Astrocyte of the cerebellum (primary cell): Measurements from ENCODE around the gene MTRFR.

Source experiments
- DNase-seq: peaks from one replicate; pipeline ENCODE4 v3.0.0-alpha.2; 2011; ENCODE audit warnings: low read depth
- H3K4me3 ChIP-seq: 2 replicates; pipeline ENCODE4 v1.5.1; 2011; ENCODE audit warnings: mild to moderate bottlenecking, low read depth, low read length, moderate library complexity
- CTCF ChIP-seq: IDR thresholded peaks from 2 replicates; pipeline ENCODE4 v1.5.1; 2012; ENCODE audit warnings: low read length, low read depth, moderate library complexity, mild to moderate bottlenecking; ENCODE audit errors: missing control alignments
- in situ Hi-C: cut with HindIII; loops from 2 replicates; pipeline ENCODE4 v1.10.0; 2017; ENCODE audit warnings: low sequenced_read_pairs

The MTRFR gene

GRCh38 chr12:123284669-123285068, 51.4 kb downstream of the MTRFR start:
- in situ Hi-C loops = no loop called here
- TF ChIP-seq CTCF = no peak
- no peak for DNase-seq
- no peak overlapping the region for H3K4me3 ChIP-seq

GRCh38 chr12:123286652-123287373, 53.6 kb downstream of the MTRFR start:
- H3K4me3 ChIP-seq = no peak overlapping the region
- in situ Hi-C loops = no loop called here
- no peak for DNase-seq
- no peak for TF ChIP-seq CTCF

GRCh38 chr12:123288751-123289346, 55.6 kb downstream of the MTRFR start:
- H3K4me3 ChIP-seq = no peak overlapping the region
- no peak for DNase-seq
- in situ Hi-C loops = no loop called here
- TF ChIP-seq CTCF = no peak

- DNase-seq = no peak
- H3K4me3 ChIP-seq = no peak overlapping the region
- TF ChIP-seq CTCF = no peak
- in situ Hi-C loops = no loop called here
Observed at GRCh38 chr12:123289911-123290310, 56.7 kb downstream of the MTRFR start.

GRCh38 chr12:123293178-123293760, 60.0 kb downstream of the MTRFR start:
- in situ Hi-C loops = no loop called here
- TF ChIP-seq CTCF = no peak
- H3K4me3 ChIP-seq = no peak overlapping the region
- DNase-seq = no peak

- TF ChIP-seq CTCF = no peak
- H3K4me3 ChIP-seq = no peak overlapping the region
- in situ Hi-C loops = no loop called here
- no peak for DNase-seq
Observed at GRCh38 chr12:123305136-123305535, 71.9 kb downstream of the MTRFR start.
